Activated B cell treated with CpG ODN at 0.5 μM for 24 hours (primary cell): ENCODE data around the gene GIT1. TPM values are rescaled to one million over a fixed set of nuclear protein-coding genes. Genes with fewer than 3 reads are reported as not detected.

Experiments
- ATAC-seq: fragments of 200-7000 bp; cut with Tn5 transposase; one replicate; pipeline ENCODE4 v1.10.0; 2021; ENCODE audit warnings: low read depth, mild to moderate bottlenecking, moderate library complexity
- CTCF ChIA-PET: fragments of 350-600 bp; sonication (Branson Sonifier 250); formaldehyde crosslinking; loops from one replicate; lab custom pipeline; 2021; ENCODE audit warnings: antibody characterized with exemption; lab: Charles Lee
- POLR2A ChIA-PET: fragments of 350-600 bp; sonication (Branson Sonifier 250); formaldehyde crosslinking; loops from one replicate; lab custom pipeline; 2021; ENCODE audit warnings: antibody characterized with exemption; lab: Charles Lee
- DNase-seq: peaks from one replicate; pipeline ENCODE4 v3.0.0; 2022
- H3K27ac Mint-ChIP-seq: one replicate; pipeline ENCODE4 v1.8.0; 2020; ENCODE audit warnings: mixed read lengths
- H3K27me3 Mint-ChIP-seq: one replicate; pipeline ENCODE4 v1.8.0; 2021; ENCODE audit warnings: mixed read lengths
- H3K36me3 Mint-ChIP-seq: one replicate; pipeline ENCODE4 v1.8.0; 2021; ENCODE audit warnings: low read depth, mixed read lengths
- H3K4me1 Mint-ChIP-seq: one replicate; pipeline ENCODE4 v1.8.0; 2021; ENCODE audit warnings: mixed read lengths
- H3K4me3 Mint-ChIP-seq: one replicate; pipeline ENCODE4 v1.8.0; 2020; ENCODE audit warnings: mild to moderate bottlenecking, mixed read lengths
- H3K9me3 Mint-ChIP-seq: one replicate; pipeline ENCODE4 v1.8.0; 2020; ENCODE audit warnings: mixed read lengths
- intact Hi-C: fragments of 100-400 bp; cut with micrococcal nuclease; formaldehyde crosslinking; loops from one replicate; pipeline ENCODE4 v1.15.1; 2024
- total RNA-seq: library from RNA; stranded (reverse); gene quantifications from 2 replicates; pipeline ENCODE4 v1.2.3, GENCODE V29; 2022
- TF ChIP-seq, protein P1 (sequence below): fragments of 200-600 bp; IDR thresholded peaks from one replicate; pipeline ENCODE4 v1.8.0; 2022; ENCODE audit warnings: antibody characterized with exemption, mild to moderate bottlenecking

The GIT1 gene
- total RNA-seq, 1 donor from 2014 or later, result 45.3 TPM

DNA sequence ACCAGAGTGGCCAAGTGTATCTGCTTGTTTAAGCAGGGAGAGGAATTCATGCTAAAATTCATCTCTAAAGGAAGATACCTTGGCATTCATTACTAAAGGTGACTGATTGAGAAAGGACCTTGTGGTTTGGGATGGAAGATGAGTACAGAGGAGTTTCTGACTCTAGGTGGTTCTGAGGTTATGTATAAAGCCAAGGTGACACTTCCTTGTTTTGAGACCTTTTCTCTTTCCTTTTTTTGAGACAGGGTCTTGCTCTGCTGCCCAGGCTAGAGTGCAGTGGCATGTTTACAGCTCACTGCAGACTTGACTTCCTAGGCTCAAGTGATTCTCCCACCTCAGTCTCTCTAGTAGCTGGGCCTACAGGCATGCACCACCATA is 31.7 kb downstream of the GIT1 start:
- no peaks in the 10 kb centered on the region for H3K27me3 Mint-ChIP-seq
- ATAC-seq (peak; percentile 26), DNase-seq (no peak)
- peaks cover 9% of the 10 kb centered on the region for H3K36me3 Mint-ChIP-seq
- no peaks in the 10 kb centered on the region for H3K9me3 Mint-ChIP-seq
- CTCF ChIA-PET, result interaction anchor here (1.4 kb wide), 1 partner anchor 20 kb away, joined by 4 read pairs; no protein-coding TSS in a partner anchor
- TF ChIP-seq, protein P1, sequence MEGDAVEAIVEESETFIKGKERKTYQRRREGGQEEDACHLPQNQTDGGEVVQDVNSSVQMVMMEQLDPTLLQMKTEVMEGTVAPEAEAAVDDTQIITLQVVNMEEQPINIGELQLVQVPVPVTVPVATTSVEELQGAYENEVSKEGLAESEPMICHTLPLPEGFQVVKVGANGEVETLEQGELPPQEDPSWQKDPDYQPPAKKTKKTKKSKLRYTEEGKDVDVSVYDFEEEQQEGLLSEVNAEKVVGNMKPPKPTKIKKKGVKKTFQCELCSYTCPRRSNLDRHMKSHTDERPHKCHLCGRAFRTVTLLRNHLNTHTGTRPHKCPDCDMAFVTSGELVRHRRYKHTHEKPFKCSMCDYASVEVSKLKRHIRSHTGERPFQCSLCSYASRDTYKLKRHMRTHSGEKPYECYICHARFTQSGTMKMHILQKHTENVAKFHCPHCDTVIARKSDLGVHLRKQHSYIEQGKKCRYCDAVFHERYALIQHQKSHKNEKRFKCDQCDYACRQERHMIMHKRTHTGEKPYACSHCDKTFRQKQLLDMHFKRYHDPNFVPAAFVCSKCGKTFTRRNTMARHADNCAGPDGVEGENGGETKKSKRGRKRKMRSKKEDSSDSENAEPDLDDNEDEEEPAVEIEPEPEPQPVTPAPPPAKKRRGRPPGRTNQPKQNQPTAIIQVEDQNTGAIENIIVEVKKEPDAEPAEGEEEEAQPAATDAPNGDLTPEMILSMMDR, result no peak
- no peak overlapping the region for H3K4me3 Mint-ChIP-seq
- POLR2A ChIA-PET, result no interaction called here
- intact Hi-C loops, result no loop called here
- H3K27ac Mint-ChIP-seq, result peak overlapping the region; percentile 66
- H3K4me1 Mint-ChIP-seq, result peaks cover 64% of the 10 kb centered on the region

GRCh38 chr17:29557085-29557738 is 32.2 kb downstream of the GIT1 start:
- DNase-seq (no peak), ATAC-seq (no peak)
- ChIA-PET POLR2A (no interaction called here), CTCF (interaction anchor here (1.4 kb wide), 1 partner anchor 20 kb away, joined by 4 read pairs; no protein-coding TSS in a partner anchor)
- Mint-ChIP-seq H3K27ac (peak overlapping the region; percentile 66), H3K4me3 (no peak overlapping the region), H3K36me3 (peaks cover 5% of the 10 kb centered on the region), H3K27me3 (no peaks in the 10 kb centered on the region), H3K9me3 (no peaks in the 10 kb centered on the region), H3K4me1 (peaks cover 59% of the 10 kb centered on the region)
- intact Hi-C loops, result no loop called here
- TF ChIP-seq, protein P1, result no peak

DNA sequence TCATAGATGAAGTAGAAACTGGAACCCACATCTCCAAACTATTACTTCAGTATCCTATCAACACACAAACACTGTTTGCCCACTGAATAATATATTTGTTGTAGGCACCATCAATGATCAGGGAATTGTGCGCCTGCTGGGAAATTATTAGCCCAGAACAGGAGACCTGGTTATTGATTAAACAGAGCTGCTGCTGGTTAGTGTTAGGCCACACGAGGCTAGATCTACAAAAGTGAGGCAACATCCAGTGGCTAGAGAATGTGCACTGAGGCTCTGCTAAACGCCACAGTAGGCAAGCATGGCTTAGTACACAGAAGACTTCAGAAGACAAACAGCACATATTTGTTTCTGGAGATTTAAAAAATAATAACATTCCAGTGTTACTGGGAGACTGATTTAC is 33.6 kb downstream of the GIT1 start:
- no peak for DNase-seq
- TF ChIP-seq, protein P1, result no peak
- CTCF ChIA-PET, result interaction anchor here (1.4 kb wide), 1 partner anchor 186 kb away, joined by 8 read pairs; no protein-coding TSS in a partner anchor
- Mint-ChIP-seq H3K4me3 (no peak overlapping the region), H3K36me3 (peaks cover 2% of the 10 kb centered on the region), H3K9me3 (no peaks in the 10 kb centered on the region), H3K27me3 (no peaks in the 10 kb centered on the region), H3K4me1 (peaks cover 45% of the 10 kb centered on the region), H3K27ac (no peak overlapping the region)
- POLR2A ChIA-PET, result interaction anchor here (0.6 to 2.2 kb wide), 2 partner anchors 10 to 593 kb away, joined by 7 read pairs; partner anchors contain the start of gene ABHD15
- no peak for ATAC-seq
- intact Hi-C loops, result no loop called here

- Mint-ChIP-seq H3K27me3 (no peaks in the 10 kb centered on the region), H3K36me3 (peaks cover 5% of the 10 kb centered on the region), H3K9me3 (no peaks in the 10 kb centered on the region), H3K27ac (no peak overlapping the region), H3K4me3 (no peak overlapping the region), H3K4me1 (no peaks in the 10 kb centered on the region)
- TF ChIP-seq, protein P1, result no peak
- CTCF ChIA-PET, result interaction anchor here (1.9 kb wide), 1 partner anchor 180 kb away, joined by 5 read pairs; no protein-coding TSS in a partner anchor
- intact Hi-C loops, result no loop called here
- no peak for ATAC-seq
- DNase-seq, result no peak
- POLR2A ChIA-PET, result interaction anchor here (0.6 kb wide), 1 partner anchor 257 kb away, joined by 5 read pairs; no protein-coding TSS in a partner anchor
Measured at GRCh38 chr17:29549177-29549923, 40.1 kb downstream of the GIT1 start.

DNA sequence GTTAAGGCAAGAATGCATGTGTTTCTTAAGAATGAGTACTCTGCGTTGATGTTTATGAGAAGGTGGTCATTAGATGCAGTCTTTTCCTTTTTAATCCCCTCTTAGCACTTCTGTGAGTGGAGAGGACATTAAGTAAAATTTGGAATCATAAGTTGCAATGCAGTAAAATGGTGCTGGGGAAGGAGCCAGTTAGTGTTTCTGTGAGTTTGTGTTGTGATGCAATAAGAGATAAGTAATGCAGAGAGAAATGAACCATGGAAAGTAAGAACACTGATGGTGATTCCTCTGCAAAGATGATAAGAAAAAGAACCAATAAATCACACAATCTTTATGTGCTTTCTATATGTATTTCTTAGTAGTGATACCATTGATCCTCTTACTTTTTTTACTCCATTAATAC is 42.6 kb downstream of the GIT1 start:
- CTCF ChIA-PET, result interaction anchor here (1.1 kb wide), 1 partner anchor 10 kb away, joined by 5 read pairs; no protein-coding TSS in a partner anchor
- Mint-ChIP-seq H3K36me3 (peaks cover 28% of the 10 kb centered on the region), H3K27ac (no peak overlapping the region), H3K4me3 (no peak overlapping the region), H3K4me1 (no peaks in the 10 kb centered on the region), H3K27me3 (no peaks in the 10 kb centered on the region), H3K9me3 (no peaks in the 10 kb centered on the region)
- POLR2A ChIA-PET, result no interaction called here
- DNase-seq, result no peak
- intact Hi-C loops, result no loop called here
- ATAC-seq, result no peak
- TF ChIP-seq, protein P1, result no peak
